A549 (cell line): ENCODE measurements around the gene ADD1.

Experiments used
- EP300 ChIP-seq, 2 experiments: fragments of >200 bp; sonication (Bioruptor Twin); formaldehyde crosslinking; IDR thresholded peaks; 2 replicates in 1 of 2; 3 replicates in 1 of 2; pipeline ENCODE4 v1.6.1; 2016 to 2017
- FOSB ChIP-seq: fragments of 250-450 bp; sonication (Bioruptor Pico); IDR thresholded peaks from 2 replicates; pipeline ENCODE4 v1.5.0; 2020; ENCODE audit warnings: mild to moderate bottlenecking, moderate library complexity
- HDAC2 ChIP-seq: fragments of 200-600 bp; sonication (generic); IDR thresholded peaks from 2 replicates; pipeline ENCODE4 v1.6.1; 2016
- TF ChIP-seq, protein P1 (sequence below): IDR thresholded peaks from 2 replicates; pipeline ENCODE4 v1.6.1; 2012
- TF ChIP-seq, protein P2 (sequence below): fragments of >200 bp; sonication (Bioruptor Twin); formaldehyde crosslinking; IDR thresholded peaks from 3 replicates; pipeline ENCODE4 v1.5.1; 2016

DNA sequence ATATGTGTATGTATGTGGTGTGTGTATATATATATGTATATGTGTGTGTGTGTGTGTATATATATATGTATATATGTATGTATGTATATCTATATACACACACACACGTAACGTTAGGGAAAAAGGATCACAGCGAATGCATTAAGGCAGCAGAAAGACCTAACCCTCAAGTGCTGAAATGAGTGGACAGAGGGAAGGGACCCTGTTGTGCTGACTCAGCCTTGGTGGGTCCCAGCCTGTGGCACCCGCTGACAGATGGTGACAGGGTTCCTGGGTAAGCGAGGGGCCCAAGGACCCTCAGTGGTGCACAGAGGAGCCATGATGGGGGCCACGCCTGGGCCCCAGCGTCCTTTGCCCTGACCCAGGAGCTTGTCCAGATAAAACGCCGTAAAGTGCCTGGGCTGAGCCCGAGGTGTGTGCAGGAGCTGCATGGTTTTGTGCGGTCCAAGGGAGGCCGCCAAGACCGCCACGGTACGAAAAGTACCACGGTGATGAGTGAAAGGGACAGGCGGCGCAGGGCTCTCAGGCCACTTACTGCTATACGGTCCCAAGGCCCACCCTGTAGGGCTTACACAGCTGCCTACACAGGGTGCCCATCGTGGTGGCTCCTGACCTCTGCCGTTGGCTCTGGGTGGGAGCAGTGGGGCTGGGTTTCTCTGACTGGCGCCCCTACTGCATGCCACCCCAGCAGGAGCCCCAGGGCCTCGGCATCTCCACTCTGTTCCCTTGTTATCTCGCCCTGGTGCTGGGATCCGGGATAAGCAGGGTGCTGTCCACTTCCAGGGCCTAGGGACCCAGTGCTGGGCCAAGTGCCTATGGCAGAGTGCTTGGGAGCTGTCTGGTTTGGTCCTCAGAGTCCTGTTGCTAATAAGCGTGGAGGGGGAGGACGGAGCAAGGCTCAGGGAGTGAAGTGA lies 40.8 kb upstream of the ADD1 start:
- TF ChIP-seq, protein P1, sequence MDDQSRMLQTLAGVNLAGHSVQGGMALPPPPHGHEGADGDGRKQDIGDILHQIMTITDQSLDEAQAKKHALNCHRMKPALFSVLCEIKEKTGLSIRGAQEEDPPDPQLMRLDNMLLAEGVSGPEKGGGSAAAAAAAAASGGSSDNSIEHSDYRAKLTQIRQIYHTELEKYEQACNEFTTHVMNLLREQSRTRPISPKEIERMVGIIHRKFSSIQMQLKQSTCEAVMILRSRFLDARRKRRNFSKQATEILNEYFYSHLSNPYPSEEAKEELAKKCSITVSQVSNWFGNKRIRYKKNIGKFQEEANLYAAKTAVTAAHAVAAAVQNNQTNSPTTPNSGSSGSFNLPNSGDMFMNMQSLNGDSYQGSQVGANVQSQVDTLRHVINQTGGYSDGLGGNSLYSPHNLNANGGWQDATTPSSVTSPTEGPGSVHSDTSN = no peak
- TF ChIP-seq, protein P2, sequence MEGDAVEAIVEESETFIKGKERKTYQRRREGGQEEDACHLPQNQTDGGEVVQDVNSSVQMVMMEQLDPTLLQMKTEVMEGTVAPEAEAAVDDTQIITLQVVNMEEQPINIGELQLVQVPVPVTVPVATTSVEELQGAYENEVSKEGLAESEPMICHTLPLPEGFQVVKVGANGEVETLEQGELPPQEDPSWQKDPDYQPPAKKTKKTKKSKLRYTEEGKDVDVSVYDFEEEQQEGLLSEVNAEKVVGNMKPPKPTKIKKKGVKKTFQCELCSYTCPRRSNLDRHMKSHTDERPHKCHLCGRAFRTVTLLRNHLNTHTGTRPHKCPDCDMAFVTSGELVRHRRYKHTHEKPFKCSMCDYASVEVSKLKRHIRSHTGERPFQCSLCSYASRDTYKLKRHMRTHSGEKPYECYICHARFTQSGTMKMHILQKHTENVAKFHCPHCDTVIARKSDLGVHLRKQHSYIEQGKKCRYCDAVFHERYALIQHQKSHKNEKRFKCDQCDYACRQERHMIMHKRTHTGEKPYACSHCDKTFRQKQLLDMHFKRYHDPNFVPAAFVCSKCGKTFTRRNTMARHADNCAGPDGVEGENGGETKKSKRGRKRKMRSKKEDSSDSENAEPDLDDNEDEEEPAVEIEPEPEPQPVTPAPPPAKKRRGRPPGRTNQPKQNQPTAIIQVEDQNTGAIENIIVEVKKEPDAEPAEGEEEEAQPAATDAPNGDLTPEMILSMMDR = no peak
- TF ChIP-seq FOSB (CRISPR knock-in tag) (no peak), HDAC2 (no peak), EP300 (IDR thresholded peaks at IDR 0.05) (no peak)
